HG03175 (cell line): ENCODE results near the gene SENP3.
A peak's percentile ranks its signal among the peaks of the same experiment; 100 is the strongest.

Experiments
- ATAC-seq: cut with Tn5 transposase; IDR thresholded peaks from one replicate; pipeline ENCODE4 v1.9.1; 2021; ENCODE audit warnings: mild to moderate bottlenecking, moderate library complexity; ENCODE audit not compliant: unreplicated experiment

The SENP3 gene

DNA sequence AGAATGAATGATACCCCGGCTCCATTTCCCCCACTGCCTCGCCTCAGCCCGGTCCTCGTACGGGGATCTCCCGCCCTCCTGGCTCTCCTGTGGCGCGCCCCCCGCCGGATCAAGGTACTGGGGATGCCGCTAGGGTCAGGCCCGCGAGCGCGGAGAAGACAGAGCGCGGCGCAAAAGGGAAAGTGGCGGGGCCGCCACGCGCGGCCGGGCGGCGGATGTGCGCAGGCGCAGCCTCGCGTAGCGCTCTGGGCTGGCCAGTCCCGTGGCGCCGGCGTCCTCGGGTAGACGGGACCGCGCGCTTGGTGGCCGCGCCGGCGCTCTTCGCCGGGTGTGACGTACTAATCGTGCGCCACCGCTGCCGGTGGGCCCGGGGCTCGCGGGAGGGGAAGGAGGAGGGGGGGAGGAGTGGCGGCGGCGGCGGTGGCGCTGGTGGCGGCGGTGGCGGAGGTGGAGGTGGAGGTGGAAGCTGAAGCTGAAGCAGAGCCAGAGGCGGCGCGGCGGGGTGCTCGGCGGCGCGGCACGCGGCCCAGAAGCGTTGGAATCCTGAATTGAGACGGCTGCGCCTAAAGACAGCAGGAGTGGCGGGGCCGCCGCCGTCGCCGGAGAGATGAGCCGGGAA, at the start of gene SENP3:
TSS of gene SENP3 (plus strand) at position 331 of the 619 bp plus-strand sequence. CDS start 1,158 bp downstream, outside the sequence.
- ATAC-seq, result peak; percentile 59

- ATAC-seq, result no peak
These were observed 49.6 kb upstream of the SENP3 start for GRCh38 chr17:7512105-7512504.

GRCh38 chr17:7512824-7513540, 48.7 kb upstream of the SENP3 start:
- no peak for ATAC-seq

GRCh38 chr17:7513850-7514419, 47.8 kb upstream of the SENP3 start:
- ATAC-seq, result no peak

- no peak for ATAC-seq
These were observed 45.7 kb upstream of the SENP3 start for GRCh38 chr17:7515911-7516610.

GRCh38 chr17:7523033-7523432, 38.7 kb upstream of the SENP3 start:
- ATAC-seq, result no peak

- ATAC-seq, result no peak
These were observed 32.9 kb upstream of the SENP3 start for GRCh38 chr17:7528842-7529241.

DNA sequence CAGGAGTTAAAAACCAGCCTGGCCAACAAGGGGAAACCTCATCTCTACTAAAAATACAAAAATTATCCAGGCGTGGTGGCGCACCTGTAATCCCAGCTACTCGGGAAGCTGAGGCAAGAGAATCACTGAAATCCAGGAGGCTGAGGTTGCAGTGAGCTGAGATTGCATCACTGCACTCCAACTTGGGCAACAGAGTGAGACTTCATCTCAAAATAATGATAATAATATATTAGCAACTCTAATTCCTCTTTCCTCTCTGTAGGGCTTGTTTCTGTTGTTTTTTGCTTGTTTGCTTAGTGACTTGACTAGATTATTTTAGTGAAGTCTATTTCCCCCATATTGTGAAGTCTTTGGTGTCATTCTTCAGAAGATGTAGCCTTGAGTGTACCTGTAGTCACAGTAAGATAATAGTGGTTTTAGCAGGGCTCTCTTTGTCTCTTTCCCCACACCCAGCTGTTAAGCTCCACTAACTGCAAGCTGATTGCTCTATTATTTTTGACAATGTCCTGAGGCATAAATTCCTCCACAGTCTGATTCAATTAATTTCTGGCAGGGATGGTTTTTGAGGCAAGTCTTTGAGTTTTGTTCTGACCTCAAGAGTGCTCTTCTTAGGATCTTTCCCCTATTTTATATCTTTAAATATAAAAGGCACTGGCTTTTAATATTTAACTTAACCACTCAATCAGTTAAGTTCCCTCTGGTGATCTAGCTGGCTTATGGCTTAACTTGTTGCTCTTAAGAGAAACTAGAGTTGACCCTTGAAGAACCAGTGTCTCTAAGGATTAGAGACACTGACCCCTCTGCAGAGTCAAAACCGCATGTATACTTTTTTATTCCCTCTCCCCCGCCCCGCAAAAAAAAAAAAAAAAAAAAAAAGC, 31.5 kb upstream of the SENP3 start:
- no peak for ATAC-seq

- ATAC-seq, result no peak
These were observed 23.7 kb upstream of the SENP3 start for GRCh38 chr17:7538050-7538449.

DNA sequence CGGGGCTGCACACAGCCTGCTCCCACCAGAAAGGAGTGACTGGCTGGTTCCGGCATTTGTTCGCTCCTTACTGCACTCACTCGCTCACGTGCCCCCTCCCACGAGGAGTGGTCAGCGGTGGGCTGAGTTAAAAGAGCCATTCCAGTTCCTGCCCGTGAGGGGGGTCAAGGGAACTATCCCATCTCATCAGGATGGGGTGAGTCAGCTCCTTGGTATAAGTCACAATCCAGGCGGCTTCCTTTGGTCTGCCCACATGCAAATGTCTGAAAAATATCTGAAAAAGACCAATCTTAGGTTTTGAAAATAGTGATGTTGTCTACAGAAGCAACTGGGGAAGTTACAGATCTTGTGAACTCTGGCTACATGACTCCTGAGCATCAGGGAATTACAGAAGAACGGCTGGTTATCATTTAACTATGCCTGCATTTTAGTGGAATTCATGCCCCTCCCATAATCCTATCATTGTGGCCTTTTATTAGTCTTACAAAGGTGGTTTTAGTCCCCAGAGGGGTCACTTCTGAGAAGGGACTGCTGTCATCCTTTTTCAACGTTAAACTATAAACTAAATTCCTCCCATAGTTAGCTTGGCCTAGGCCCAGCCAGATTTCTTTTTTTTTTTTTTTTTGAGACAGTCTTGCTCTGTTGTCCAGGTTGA, 22.7 kb upstream of the SENP3 start:
- no peak for ATAC-seq

- ATAC-seq, result no peak
These were observed 20.6 kb upstream of the SENP3 start for GRCh38 chr17:7541074-7541621.

DNA sequence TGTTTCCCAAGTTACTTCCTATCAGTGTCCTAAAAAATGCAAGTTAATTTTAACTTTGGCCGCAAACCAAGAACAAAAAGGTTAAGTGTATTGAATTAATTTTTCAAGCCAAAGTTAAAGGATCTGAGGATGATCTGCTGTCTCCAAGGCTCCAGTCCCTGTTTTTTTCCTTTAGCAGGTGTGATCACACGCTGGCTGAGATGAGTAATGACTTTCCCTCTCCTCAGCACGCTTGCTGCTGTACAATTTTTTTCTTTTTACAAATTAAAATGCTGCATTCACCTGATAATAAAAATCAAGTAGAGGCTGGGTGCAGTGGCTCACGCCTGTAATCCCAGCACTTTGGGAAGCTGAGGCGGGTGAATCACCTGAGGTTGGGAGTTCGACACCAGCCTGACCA, 16.8 kb upstream of the SENP3 start:
- ATAC-seq, result no peak

GRCh38 chr17:7548585-7549400, 12.9 kb upstream of the SENP3 start, which contains the start of gene TNFSF12:
TSS of gene TNFSF12 (plus strand) at chr17:7549058. CDS start at chr17:7549154, 96 bp downstream.
- ATAC-seq, result peak; percentile 40

DNA sequence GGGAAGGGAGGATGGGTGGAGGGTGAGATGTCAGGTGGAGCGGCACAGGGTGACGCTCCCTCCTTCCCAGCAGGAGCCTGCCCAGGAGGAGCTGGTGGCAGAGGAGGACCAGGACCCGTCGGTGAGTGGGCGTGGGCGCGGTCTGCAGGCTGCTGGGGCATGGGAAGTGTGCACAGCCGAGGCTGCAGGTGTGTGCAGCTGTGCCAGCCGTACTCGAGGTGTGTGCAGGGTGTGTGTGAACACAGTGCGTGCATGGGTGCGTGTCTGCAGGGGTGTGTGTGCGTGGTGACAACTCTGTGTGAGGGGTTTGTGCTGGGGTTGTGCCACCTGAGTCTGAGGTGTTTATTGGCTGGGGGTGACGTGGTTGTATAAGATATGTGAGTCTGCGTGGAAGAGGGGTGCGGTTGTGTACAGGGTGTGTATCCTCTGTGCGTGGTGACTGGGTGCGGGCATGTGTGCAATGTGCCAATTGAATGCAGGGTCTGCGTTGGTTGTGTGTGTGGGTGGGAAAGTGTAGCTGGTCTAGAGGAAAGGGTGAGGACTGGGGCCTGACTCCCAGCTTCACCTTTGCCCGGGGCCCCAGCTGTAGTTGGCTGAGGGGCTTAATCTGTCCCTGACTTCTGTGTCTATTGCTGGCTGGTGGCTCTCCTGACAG, 12.2 kb upstream of the SENP3 start:
- ATAC-seq, result peak; percentile 31

GRCh38 chr17:7550344-7550743, 11.4 kb upstream of the SENP3 start:
- no peak for ATAC-seq

DNA sequence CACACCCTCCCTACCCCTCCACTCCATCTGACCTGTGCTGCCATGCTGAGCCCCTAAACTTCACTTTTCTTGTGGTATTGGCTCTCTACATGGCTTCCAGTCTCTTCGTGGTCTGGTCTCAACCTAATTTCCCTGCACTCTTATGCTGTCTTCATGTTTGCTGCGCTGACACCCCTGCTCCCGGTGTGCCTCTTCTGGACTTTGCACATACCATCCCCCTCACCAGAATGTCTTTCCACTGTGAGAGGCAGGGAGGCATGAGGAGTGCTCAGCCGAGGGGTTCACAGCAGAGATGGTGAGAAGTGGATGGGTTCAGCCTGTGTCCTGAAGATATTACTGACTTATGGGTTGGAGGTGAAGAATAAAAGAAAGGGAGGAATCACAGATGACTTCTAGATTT, 10.3 kb upstream of the SENP3 start:
- no peak for ATAC-seq

- ATAC-seq, result no peak
These were observed 9.1 kb upstream of the SENP3 start for GRCh38 chr17:7552621-7553051.

DNA sequence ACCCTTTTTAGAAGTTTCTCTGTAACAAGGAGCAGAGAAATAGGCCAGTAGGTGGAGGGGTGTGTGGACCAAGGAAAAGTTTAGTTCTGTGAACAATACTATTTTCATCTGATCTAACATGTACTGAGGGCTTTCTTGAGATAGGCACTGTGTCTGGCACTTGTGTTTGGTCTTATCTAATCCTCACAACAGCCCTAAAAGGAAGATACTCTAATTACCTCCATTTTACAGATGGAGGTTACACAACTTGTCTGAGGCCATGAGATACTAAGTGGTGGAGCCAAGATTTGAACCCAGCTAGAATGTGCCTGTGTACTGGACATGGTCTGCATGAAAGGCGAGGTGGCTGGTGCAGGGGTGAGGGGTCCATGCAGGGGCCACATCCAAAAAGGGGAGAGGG, 8.4 kb upstream of the SENP3 start:
- ATAC-seq, result no peak
